Loucy (cell line): ENCODE results near the gene ASB8.

ENCODE experiments used
- H2AFZ ChIP-seq: fragments of 200-600 bp; sonication (generic); 2 replicates; pipeline ENCODE4 v1.6.0; 2016; ENCODE audit warnings: antibody characterized with exemption, mild to moderate bottlenecking, low read length, moderate library complexity
- H3F3A ChIP-seq: fragments of 200-600 bp; 2 replicates; pipeline ENCODE4 v1.6.0; 2016; ENCODE audit warnings: antibody characterized with exemption, low read depth, mild to moderate bottlenecking
- H3K27me3 ChIP-seq: fragments of 200-600 bp; sonication (generic); 2 replicates; pipeline ENCODE4 v1.6.1; 2014; ENCODE audit warnings: low read length, mild to moderate bottlenecking; ENCODE audit not compliant: insufficient read depth, poor library complexity, severe bottlenecking
- H3K36me3 ChIP-seq: fragments of 200-600 bp; sonication (generic); 2 replicates; pipeline ENCODE4 v1.6.1; 2016; ENCODE audit warnings: low read length; ENCODE audit not compliant: insufficient read depth
- H3K4me1 ChIP-seq: fragments of 200-600 bp; sonication (generic); 2 replicates; pipeline ENCODE4 v1.5.1; 2014; ENCODE audit warnings: low read length, mild to moderate bottlenecking; ENCODE audit not compliant: insufficient read depth, poor library complexity, severe bottlenecking
- H3K4me2 ChIP-seq: fragments of 200-600 bp; sonication (generic); 2 replicates; pipeline ENCODE4 v1.6.0; 2014; ENCODE audit warnings: antibody characterized with exemption, low read length, low read depth, mild to moderate bottlenecking; ENCODE audit not compliant: poor library complexity, severe bottlenecking
- H3K4me3 ChIP-seq: fragments of 200-600 bp; sonication (generic); 2 replicates; pipeline ENCODE4 v1.5.1; 2014; ENCODE audit warnings: low read length, mild to moderate bottlenecking, mixed read lengths; ENCODE audit not compliant: poor library complexity, severe bottlenecking
- H3K79me2 ChIP-seq: fragments of 200-600 bp; sonication (generic); 2 replicates; pipeline ENCODE4 v1.6.1; 2014; ENCODE audit warnings: low read length; ENCODE audit not compliant: insufficient read depth
- H3K9ac ChIP-seq: fragments of 200-600 bp; sonication (generic); 2 replicates; pipeline ENCODE4 v1.6.0; 2014; ENCODE audit warnings: mild to moderate bottlenecking, low read depth, low read length, moderate library complexity; ENCODE audit not compliant: poor library complexity, severe bottlenecking
- H3K9me2 ChIP-seq: fragments of 200-600 bp; sonication (generic); replicated peaks from 2 replicates; pipeline ENCODE4 v1.6.1; 2016; ENCODE audit warnings: low read depth, low read length, mixed read lengths
- H3K9me3 ChIP-seq: fragments of 200-600 bp; sonication (generic); 2 replicates; pipeline ENCODE4 v1.6.1; 2014; ENCODE audit warnings: mild to moderate bottlenecking, antibody characterized with exemption, low read length, low read depth; ENCODE audit not compliant: insufficient read depth
- H4K20me1 ChIP-seq: fragments of 200-600 bp; sonication (generic); 2 replicates; pipeline ENCODE4 v1.6.0; 2014; ENCODE audit warnings: antibody characterized with exemption, low read length, mild to moderate bottlenecking; ENCODE audit not compliant: insufficient read depth, poor library complexity, severe bottlenecking
- CTCF ChIP-seq: fragments of 200-600 bp; sonication (generic); conservative IDR thresholded peaks from 2 replicates; pipeline ENCODE4 v1.5.1; 2014; ENCODE audit warnings: mild to moderate bottlenecking, antibody characterized with exemption, low read length
- EZH2phosphoT487 ChIP-seq: fragments of 200-600 bp; IDR thresholded peaks from 2 replicates; pipeline ENCODE4 v1.6.1; 2018; ENCODE audit warnings: antibody characterized with exemption, mild to moderate bottlenecking, moderate library complexity, borderline replicate concordance

The ASB8 gene

GRCh38 chr12:48157018-48157888 is at the start of gene ASB8:
Gene ASB8, minus strand, starts transcription at chr12:48157515. Its CDS starts 4,019 bp downstream, at chr12:48153496.
- H3K4me2 ChIP-seq = peak within 1 kb of the TSS; percentile 73
- H3K27me3 ChIP-seq = no peaks in the 10 kb centered on the region
- peak; percentile 52 for TF ChIP-seq CTCF
- TF ChIP-seq EZH2phosphoT487 = no peak
- H2AFZ ChIP-seq = peak within 1 kb of the TSS; percentile 88
- peak within 1 kb of the TSS; percentile 84 for H3K4me3 ChIP-seq
- no peaks in the 10 kb centered on the region for H4K20me1 ChIP-seq
- H3K36me3 ChIP-seq = peaks cover 2% of the 10 kb centered on the region; the same call in 1 of the 2 replicates
- no peaks in the 10 kb centered on the region for H3K9me2 ChIP-seq
- peaks cover 34% of the 10 kb centered on the region for H3K79me2 ChIP-seq
- no peaks in the 10 kb centered on the region for H3K9me3 ChIP-seq
- H3K4me1 ChIP-seq = peaks cover 43% of the 10 kb centered on the region
- 0 out of 2 replicates have a peak, but pooled peaks cover 3% of the 10 kb centered on the region for H3F3A ChIP-seq
- H3K9ac ChIP-seq = peak within 1 kb of the TSS; percentile 80

- Histone ChIP-seq H3K4me2 (no peak within 1 kb of the TSS), H3K79me2 (peaks cover 15% of the 10 kb centered on the region), H2AFZ (no peak within 1 kb of the TSS), H3K4me3 (no peak within 1 kb of the TSS), H3K27me3 (no peaks in the 10 kb centered on the region), H3K9ac (no peak within 1 kb of the TSS), H3K9me2 (no peaks in the 10 kb centered on the region), H3K36me3 (no peaks in the 10 kb centered on the region), H4K20me1 (peaks cover 8% of the 10 kb centered on the region), H3K9me3 (peaks cover 4% of the 10 kb centered on the region; the same call in 1 of the 2 replicates), H3K4me1 (peaks cover 28% of the 10 kb centered on the region), H3F3A (no peaks in the 10 kb centered on the region)
- TF ChIP-seq CTCF = no peak
Measured at GRCh38 chr12:48203192-48203591, 45.9 kb upstream of the ASB8 start, which contains the start of gene OR10AD1. Gene OR10AD1, minus strand, starts transcription at chr12:48203292. Its CDS starts 0 bp downstream, at chr12:48203292.

GRCh38 chr12:48202766-48203165 is 45.5 kb upstream of the ASB8 start:
- no peak overlapping the region for H3K4me2 ChIP-seq

More at GRCh38 chr12:48202766-48203165, 45.5 kb upstream of the ASB8 start:
- no peak overlapping the region for H2AFZ ChIP-seq
- peaks cover 4% of the 10 kb centered on the region; the same call in 1 of the 2 replicates for H3K9me3 ChIP-seq
- H3K79me2 ChIP-seq = peaks cover 15% of the 10 kb centered on the region
- H3F3A ChIP-seq = no peaks in the 10 kb centered on the region
- no peaks in the 10 kb centered on the region for H3K9me2 ChIP-seq
- H3K36me3 ChIP-seq = no peaks in the 10 kb centered on the region
- no peaks in the 10 kb centered on the region for H3K27me3 ChIP-seq
- no peak overlapping the region for H3K4me3 ChIP-seq
- TF ChIP-seq EZH2phosphoT487 = no peak
- no peak for TF ChIP-seq CTCF
- no peak overlapping the region for H3K9ac ChIP-seq
- H4K20me1 ChIP-seq = peaks cover 8% of the 10 kb centered on the region
- peaks cover 30% of the 10 kb centered on the region for H3K4me1 ChIP-seq
